ENCODE results near the gene ZSCAN2. TPM values are rescaled to one million over a fixed set of nuclear protein-coding genes. Genes with fewer than 3 reads are reported as not detected.

ZSCAN2 gene
- total and polyA plus RNA-seq, 10 of the 15 experiments (the other 5 are each of a cell fraction or from before 2014, with no cell fraction given): 2.7 to 13.2 (median 8.6) TPM

GRCh38 chr15:84608707-84609284 lies 8.0 kb downstream of the ZSCAN2 start (continued):
- TF ChIP-seq NKRF (conservative IDR thresholded peaks at IDR 0.05) (no peak), WRNIP1 (IDR thresholded peaks at IDR 0.05; ENCODE audit: borderline replicate concordance, low read depth, low read length) (no peak), ZNF217 (IDR thresholded peaks at IDR 0.05) (no peak), ELK1 (IDR thresholded peaks at IDR 0.05; ENCODE audit: low read depth, low read length) (no peak), MTA3 (IDR thresholded peaks at IDR 0.05; ENCODE audit: borderline replicate concordance, low read length) (no peak), KDM1A (IDR thresholded peaks at IDR 0.05; ENCODE audit: borderline replicate concordance) (no peak), PRDM15 (CRISPR knock-in tag; IDR thresholded peaks at IDR 0.05) (no peak)

All from GM12878 (cell line).